Activated T-cell treated with anti-CD3 and anti-CD28 coated beads, Interleukin-2, amount 50 U/mL, for 24 hours (primary cell): ENCODE measurements around the gene NKAPD1.

Experiments used
- DNase-seq: peaks from one replicate; pipeline ENCODE4 v3.0.0-alpha.2; 2020
- H3K27ac Mint-ChIP-seq: 2 replicates; pipeline ENCODE4 v1.8.0; 2020; ENCODE audit warnings: mild to moderate bottlenecking, mixed read lengths
- H3K27me3 Mint-ChIP-seq: 2 replicates; pipeline ENCODE4 v1.8.0; 2020; ENCODE audit warnings: mixed read lengths
- H3K36me3 Mint-ChIP-seq: 2 replicates; pipeline ENCODE4 v1.8.0; 2020; ENCODE audit warnings: low read depth, mixed read lengths
- H3K4me1 Mint-ChIP-seq: 2 replicates; pipeline ENCODE4 v1.8.0; 2020; ENCODE audit warnings: low read depth, mixed read lengths
- H3K4me3 Mint-ChIP-seq: 2 replicates; pipeline ENCODE4 v1.8.0; 2020; ENCODE audit warnings: mild to moderate bottlenecking, moderate library complexity, mixed read lengths
- H3K9me3 Mint-ChIP-seq: 2 replicates; pipeline ENCODE4 v1.8.0; 2020; ENCODE audit warnings: mixed read lengths

Gene NKAPD1

DNA sequence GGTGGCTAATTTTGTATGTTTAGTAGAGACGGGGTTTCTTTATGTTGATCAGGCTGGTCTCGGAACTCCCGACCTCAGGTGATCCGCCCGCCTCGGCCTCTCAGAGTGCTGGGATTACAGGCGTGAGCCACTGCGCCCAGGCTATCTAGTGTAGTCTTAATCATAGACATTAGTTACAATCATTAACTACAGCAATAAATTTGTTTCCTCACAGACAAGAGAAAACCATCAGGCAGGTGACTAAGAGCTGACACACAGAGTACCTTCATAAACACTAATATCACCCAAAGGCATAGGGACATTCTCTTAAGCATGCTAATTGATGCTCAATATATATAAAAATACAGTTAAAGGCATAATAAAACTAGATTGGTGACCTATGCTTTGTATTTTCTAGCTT, 32.0 kb downstream of the NKAPD1 start:
- Mint-ChIP-seq H3K36me3 (peaks cover 16% of the 10 kb centered on the region), H3K9me3 (no peaks in the 10 kb centered on the region), H3K27me3 (no peaks in the 10 kb centered on the region), H3K27ac (no peak overlapping the region), H3K4me1 (peaks cover 9% of the 10 kb centered on the region), H3K4me3 (no peak overlapping the region)
- no peak for DNase-seq

DNA sequence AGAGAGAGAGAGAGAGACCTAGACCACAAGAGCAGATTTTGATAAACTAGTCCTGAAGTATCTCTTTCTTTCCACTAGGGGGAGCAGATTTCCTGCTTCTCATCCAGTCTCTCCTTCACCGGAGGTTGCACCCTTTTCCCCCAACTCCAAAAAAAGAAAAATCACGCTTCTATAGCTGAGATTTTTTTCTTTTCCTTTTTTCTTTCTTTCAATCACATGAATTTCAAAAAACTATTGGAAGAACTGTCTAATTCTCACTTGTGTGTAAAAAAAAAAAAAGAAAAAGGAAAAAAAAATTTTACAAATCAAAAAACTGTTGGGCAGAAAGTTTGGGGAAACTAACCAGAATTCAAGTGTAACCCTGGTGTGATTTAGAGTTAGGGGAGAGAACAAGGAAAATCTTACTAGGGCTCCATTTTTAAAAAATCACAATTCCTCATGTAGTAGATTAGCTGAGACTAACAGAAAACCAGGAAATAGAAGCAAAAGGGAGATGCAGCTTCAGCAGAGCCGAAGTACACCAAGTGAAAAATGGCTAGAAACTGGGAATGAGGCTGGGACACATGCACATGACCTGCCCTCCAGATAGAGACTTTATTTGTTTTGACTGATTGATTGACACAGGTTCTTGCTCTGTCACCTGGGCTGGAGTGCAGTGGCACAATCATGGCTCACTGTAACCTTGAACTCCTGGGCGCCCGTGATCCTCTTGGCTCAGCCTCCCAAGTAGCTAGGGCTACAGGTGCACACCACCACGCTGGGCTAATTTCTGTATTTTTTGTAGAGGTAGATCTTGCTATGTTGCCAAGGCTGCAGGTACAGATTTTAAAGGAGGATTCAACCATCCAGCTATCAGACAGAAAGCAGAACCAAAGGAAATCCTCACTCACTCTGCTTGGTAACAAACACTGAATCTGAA, 39.7 kb downstream of the NKAPD1 start:
- Mint-ChIP-seq H3K9me3 (no peaks in the 10 kb centered on the region), H3K27ac (no peak overlapping the region), H3K27me3 (no peaks in the 10 kb centered on the region), H3K36me3 (peaks cover 10% of the 10 kb centered on the region), H3K4me1 (peaks cover 18% of the 10 kb centered on the region), H3K4me3 (no peak overlapping the region)
- no peak for DNase-seq

DNA sequence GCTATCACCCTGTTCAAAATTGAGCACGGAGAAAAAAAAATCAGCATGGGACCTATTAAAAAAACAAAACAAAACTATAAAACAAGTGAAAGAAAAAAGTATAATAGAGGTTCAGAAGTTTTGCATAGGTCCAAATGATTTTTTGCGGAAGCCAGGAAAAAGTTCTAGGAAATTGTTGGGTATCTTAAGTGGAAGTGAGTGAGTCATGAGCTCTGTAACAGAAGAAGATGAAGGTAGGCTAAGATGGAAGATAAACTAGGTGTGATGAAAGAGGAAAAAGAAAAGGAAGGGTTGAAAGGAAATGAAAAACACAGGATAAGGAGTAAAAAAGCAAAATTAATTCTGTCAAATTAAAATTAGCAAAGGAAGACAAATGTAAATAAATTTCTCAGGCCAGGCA, 40.4 kb downstream of the NKAPD1 start:
- Mint-ChIP-seq H3K36me3 (peaks cover 7% of the 10 kb centered on the region), H3K4me1 (peaks cover 18% of the 10 kb centered on the region), H3K27ac (no peak overlapping the region), H3K27me3 (no peaks in the 10 kb centered on the region), H3K4me3 (no peak overlapping the region), H3K9me3 (no peaks in the 10 kb centered on the region)
- DNase-seq = no peak

DNA sequence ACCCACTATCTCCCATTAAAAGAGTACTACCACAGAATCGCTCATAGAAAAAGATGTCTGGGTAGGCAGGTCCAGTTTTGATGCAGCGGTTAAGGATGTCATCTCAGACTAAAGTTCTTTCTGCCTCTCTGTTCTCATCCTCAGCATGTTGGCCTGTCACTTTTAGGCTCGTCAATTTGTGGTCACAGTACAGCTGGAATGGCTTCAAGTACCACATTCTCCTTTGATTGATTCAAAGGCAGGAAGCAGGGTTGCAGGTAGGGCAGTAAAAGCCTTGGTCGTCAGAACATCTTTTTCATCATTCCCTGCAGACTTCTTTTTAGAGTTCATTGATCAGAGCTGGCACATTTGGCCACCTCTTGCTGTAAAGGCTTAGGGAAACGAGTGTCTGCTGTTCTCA, 41.3 kb downstream of the NKAPD1 start:
- DNase-seq = no peak
- H3K4me1 Mint-ChIP-seq = peaks cover 21% of the 10 kb centered on the region
- no peaks in the 10 kb centered on the region for H3K27me3 Mint-ChIP-seq
- H3K4me3 Mint-ChIP-seq = no peak overlapping the region
- H3K9me3 Mint-ChIP-seq = no peaks in the 10 kb centered on the region
- peaks cover 2% of the 10 kb centered on the region for H3K36me3 Mint-ChIP-seq
- no peak overlapping the region for H3K27ac Mint-ChIP-seq

DNA sequence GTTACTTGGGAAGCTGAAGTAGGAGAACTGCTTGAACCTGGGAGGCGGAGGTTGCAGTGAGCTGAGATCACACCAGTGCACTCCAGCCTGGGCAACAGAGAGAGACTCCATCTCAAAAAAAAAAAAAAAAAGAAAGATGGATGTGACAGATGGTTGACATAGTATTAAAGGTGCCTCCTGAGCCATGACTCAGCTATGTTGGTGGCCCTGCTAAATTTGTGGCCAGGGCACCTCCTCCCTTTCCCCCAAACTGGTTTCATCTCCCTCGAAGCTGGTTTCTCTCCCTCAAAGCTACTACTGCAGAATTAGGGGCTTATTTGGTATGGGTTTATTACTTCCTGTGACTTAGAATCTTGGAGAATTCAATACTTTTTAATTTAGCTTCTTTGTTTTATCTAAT, 44.1 kb downstream of the NKAPD1 start:
- Mint-ChIP-seq H3K4me1 (peaks cover 27% of the 10 kb centered on the region), H3K27ac (no peak overlapping the region), H3K27me3 (no peaks in the 10 kb centered on the region), H3K9me3 (no peaks in the 10 kb centered on the region), H3K4me3 (no peak overlapping the region), H3K36me3 (peaks cover 2% of the 10 kb centered on the region)
- no peak for DNase-seq

- DNase-seq = no peak
- Mint-ChIP-seq H3K9me3 (no peaks in the 10 kb centered on the region), H3K27me3 (no peaks in the 10 kb centered on the region), H3K4me3 (no peak overlapping the region), H3K27ac (no peak overlapping the region), H3K36me3 (peaks cover 2% of the 10 kb centered on the region), H3K4me1 (peaks cover 19% of the 10 kb centered on the region)
Measured at GRCh38 chr11:112121981-112122615, 48.0 kb downstream of the NKAPD1 start.

DNA sequence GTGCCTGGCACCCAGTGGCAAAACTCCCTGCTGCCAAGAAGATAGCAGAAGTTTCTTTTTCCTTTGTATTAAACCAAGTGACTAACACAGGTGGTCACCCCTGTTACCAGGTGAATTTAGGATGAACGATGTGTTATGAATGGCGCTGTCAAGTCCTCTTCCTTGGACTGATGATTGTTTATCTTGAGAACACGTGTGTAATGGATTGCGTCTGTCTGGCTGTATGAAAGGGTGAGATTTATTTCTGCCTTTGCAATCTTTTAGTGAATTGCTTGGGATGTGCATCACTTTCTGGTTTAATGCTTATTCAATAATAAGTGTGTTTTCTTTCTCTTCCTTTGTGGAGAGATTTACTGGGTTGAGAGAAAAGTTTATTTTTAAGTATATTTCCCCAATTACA, 49.0 kb downstream of the NKAPD1 start:
- Mint-ChIP-seq H3K4me1 (peaks cover 19% of the 10 kb centered on the region), H3K4me3 (no peak overlapping the region), H3K27me3 (no peaks in the 10 kb centered on the region), H3K27ac (no peak overlapping the region), H3K36me3 (peaks cover 2% of the 10 kb centered on the region), H3K9me3 (no peaks in the 10 kb centered on the region)
- no peak for DNase-seq

DNA sequence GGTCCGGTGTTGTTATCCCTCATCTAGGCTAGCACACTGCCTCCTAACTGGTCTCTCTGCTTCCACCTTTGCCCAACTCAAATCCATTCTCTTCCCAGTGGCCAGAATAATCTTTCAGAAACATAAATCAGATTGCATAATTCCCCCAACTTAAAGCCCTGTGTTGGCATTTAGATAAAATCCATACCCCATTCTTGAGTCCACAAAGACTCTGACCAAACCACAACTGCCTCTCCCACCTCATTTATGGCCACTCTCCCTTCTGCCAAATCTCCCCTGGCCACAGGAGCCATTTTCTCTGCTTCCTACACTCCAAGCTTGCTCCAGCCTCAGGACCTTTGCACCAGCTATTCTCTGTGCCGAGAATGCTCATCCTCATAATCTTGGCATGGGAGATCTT, 53.0 kb downstream of the NKAPD1 start:
- Mint-ChIP-seq H3K4me1 (peaks cover 3% of the 10 kb centered on the region), H3K27ac (no peak overlapping the region), H3K9me3 (no peaks in the 10 kb centered on the region), H3K4me3 (no peak overlapping the region), H3K27me3 (no peaks in the 10 kb centered on the region), H3K36me3 (no peaks in the 10 kb centered on the region)
- DNase-seq = no peak

DNA sequence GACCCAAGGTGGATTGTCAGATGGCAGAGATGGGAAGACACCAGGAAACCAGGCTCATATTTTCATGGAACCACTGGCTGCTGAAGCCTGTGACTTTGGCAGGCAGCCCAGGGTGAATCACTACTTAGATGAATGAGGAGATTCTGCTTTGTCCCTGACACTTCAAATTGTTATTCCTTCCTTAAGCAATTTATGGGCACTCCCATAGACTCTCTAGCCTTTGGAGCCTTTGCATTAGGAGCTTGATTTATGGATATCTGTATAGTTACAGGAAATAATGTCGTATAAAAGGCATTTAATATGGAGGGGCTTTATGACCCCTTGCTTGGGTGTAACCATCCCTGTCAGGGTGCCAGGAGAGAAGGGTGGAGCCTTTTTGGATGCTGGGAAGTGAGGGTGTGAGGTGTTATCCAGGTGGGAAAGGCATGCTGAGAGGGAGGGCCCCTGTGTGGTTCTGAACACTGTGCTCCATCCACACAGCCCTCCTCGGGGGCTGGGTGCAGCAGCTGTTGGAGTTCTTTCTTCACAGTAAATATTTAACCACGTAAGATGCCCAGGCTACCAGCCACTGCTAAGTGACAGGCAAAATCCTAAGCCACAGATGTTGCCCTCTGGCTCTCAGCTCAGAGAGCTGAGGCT, 54.5 kb downstream of the NKAPD1 start:
- no peak overlapping the region for H3K27ac Mint-ChIP-seq
- H3K4me1 Mint-ChIP-seq = peaks cover 8% of the 10 kb centered on the region
- no peak for DNase-seq
- H3K27me3 Mint-ChIP-seq = no peaks in the 10 kb centered on the region
- H3K9me3 Mint-ChIP-seq = no peaks in the 10 kb centered on the region
- H3K4me3 Mint-ChIP-seq = no peak overlapping the region
- no peaks in the 10 kb centered on the region for H3K36me3 Mint-ChIP-seq

DNA sequence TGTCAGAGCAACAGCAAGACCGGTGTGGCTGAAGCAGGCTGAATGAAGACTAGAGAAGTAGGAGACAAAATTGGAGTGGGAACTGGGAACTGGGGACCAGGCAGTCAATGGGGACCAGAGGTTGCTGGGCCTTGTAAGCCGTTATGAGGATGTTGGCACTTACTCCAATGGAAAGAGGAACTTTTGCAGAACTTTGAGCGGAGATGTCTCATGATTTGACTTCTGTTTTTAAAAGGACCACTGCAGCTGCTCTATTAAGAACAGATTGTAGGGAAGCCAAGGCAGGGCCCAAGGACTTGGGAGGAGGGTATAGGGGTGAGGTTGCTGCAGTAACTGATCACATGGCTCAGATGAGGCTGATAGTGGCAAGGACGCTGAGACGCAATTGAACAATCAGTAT, 55.6 kb downstream of the NKAPD1 start:
- Mint-ChIP-seq H3K36me3 (no peaks in the 10 kb centered on the region), H3K9me3 (no peaks in the 10 kb centered on the region), H3K27ac (no peak overlapping the region), H3K27me3 (no peaks in the 10 kb centered on the region), H3K4me3 (no peak overlapping the region), H3K4me1 (peaks cover 8% of the 10 kb centered on the region)
- DNase-seq = no peak

DNA sequence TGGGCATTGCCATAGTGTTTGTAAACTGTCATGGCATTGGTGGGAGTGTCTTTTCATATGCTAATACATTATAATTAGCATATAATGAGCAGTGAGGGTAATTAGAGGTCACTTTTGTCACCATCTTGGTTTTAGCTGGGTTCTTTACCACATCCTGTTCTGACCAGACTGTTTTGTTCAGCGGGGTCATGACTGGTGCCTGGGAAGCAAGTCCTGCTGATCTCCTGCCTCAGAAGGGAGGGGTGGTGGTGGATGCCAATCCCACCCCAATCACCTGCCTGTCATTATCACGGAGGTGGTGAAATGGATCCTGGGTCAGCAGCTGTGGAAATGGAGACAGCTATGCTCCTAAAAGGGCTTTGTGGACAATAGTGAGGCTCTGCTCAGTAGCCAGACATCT, 58.6 kb downstream of the NKAPD1 start:
- H3K9me3 Mint-ChIP-seq = no peaks in the 10 kb centered on the region
- H3K36me3 Mint-ChIP-seq = no peaks in the 10 kb centered on the region
- H3K4me1 Mint-ChIP-seq = peaks cover 8% of the 10 kb centered on the region
- DNase-seq = no peak
- no peak overlapping the region for H3K27ac Mint-ChIP-seq
- H3K4me3 Mint-ChIP-seq = no peak overlapping the region
- H3K27me3 Mint-ChIP-seq = no peaks in the 10 kb centered on the region

- no peak for DNase-seq
- Mint-ChIP-seq H3K4me1 (peaks cover 8% of the 10 kb centered on the region), H3K27ac (no peak overlapping the region), H3K36me3 (no peaks in the 10 kb centered on the region), H3K27me3 (no peaks in the 10 kb centered on the region), H3K4me3 (no peak overlapping the region), H3K9me3 (no peaks in the 10 kb centered on the region)
Measured at GRCh38 chr11:112134473-112134872, 60.4 kb downstream of the NKAPD1 start.
